Spleen (tissue), 11 donors: Measurements from ENCODE around the gene ARMC6. TPM values are rescaled to one million over a fixed set of nuclear protein-coding genes. Genes with fewer than 3 reads are reported as not detected.

ENCODE experiments used
- DNase-seq: peaks from one replicate; pipeline ENCODE4 v3.0.0-alpha.2; 2020
- H3K27ac ChIP-seq, 8 donors: fragments of 200-600 bp; sonication (generic) in 7 of 8; 1 replicate in 4 of 8; 2 replicates in 4 of 8; pipeline versions ENCODE4 v1.5.0 to v1.8.0; 2016 to 2021; ENCODE audit warnings: inconsistent platforms in 4 of 8, mild to moderate bottlenecking in 4 of 8, moderate library complexity in 1 of 8
- H3K27me3 ChIP-seq, 7 donors: fragments of 200-600 bp; sonication (generic) in 6 of 7; replicated peaks in 1 of 7; 1 replicate in 4 of 7; 2 replicates in 3 of 7; pipeline versions ENCODE4 v1.5.0 to v1.8.0; 2016 to 2021; ENCODE audit warnings: inconsistent platforms in 3 of 7, mild to moderate bottlenecking in 1 of 7
- H3K36me3 ChIP-seq, 6 donors: fragments of 200-600 bp; sonication (generic) in 5 of 6; 1 replicate in 4 of 6; 2 replicates in 2 of 6; pipeline versions ENCODE4 v1.5.0 to v1.8.0; 2016 to 2021; ENCODE audit warnings: inconsistent platforms in 2 of 6
- H3K4me1 ChIP-seq, 6 donors: fragments of 200-600 bp; sonication (generic) in 5 of 6; 1 replicate in 3 of 6; 2 replicates in 3 of 6; pipeline versions ENCODE4 v1.5.0 to v1.8.0; 2016 to 2021; ENCODE audit warnings: inconsistent platforms in 3 of 6
- H3K4me3 ChIP-seq, 8 donors: fragments of 200-600 bp; sonication (generic) in 7 of 8; 1 replicate in 4 of 8; 2 replicates in 4 of 8; pipeline versions ENCODE4 v1.5.0 to v1.8.0; 2016 to 2021; ENCODE audit warnings: inconsistent platforms in 4 of 8, mild to moderate bottlenecking in 4 of 8, moderate library complexity in 2 of 8
- H3K9me3 ChIP-seq, 8 donors: fragments of 200-600 bp; sonication (generic) in 7 of 8; 1 replicate in 4 of 8; 2 replicates in 4 of 8; pipeline versions ENCODE4 v1.5.0 to v1.8.0; 2016 to 2021; ENCODE audit warnings: inconsistent platforms in 4 of 8
- POLR2A ChIP-seq, 3 donors: fragments of 450-650 bp; IDR thresholded peaks; one replicate each; pipeline ENCODE4 v1.5.1; 2017; ENCODE audit warnings: antibody characterized with exemption in 3 of 3, mild to moderate bottlenecking in 1 of 3
- POLR2AphosphoS5 ChIP-seq, 3 donors: sonication (generic); formaldehyde crosslinking; IDR thresholded peaks; one replicate each; pipeline ENCODE4 v1.5.1; 2017; ENCODE audit warnings: antibody characterized with exemption in 3 of 3
- WGBS, 5 donors: extraction: QIAGEN DNeasy Blood & Tissue Kit in 3 of 5; methylation state at CpG; one replicate each; pipeline versions ENCODE4 v1.1.5 to v1.1.7; 2013 to 2018; 5-methylcytosine and 5-hydroxymethylcytosine counted together
- intact Hi-C: fragments of 100-400 bp; cut with DNase I; formaldehyde crosslinking; loops from one replicate; pipeline ENCODE4 v1.15.0; 2023; ENCODE audit warnings: low total_unique reads
- polyA plus RNA-seq, 3 donors: library from polyadenylated mRNA; stranded (reverse); fragments of 200-250 nt; gene quantifications; one replicate each; pipeline ENCODE4 v1.2.1, GENCODE V29; 2013
- total RNA-seq, 7 donors: library from RNA; depleted of rRNA in 3 of 7; stranded (reverse); fragments of >200 nt in 3 of 7; fragmentation: NEBNext Ultra II Directional in 4 of 7; extraction: Animal tissue kit (Norgen Biotek cat#: 25700) in 4 of 7; gene quantifications; one replicate each; pipeline versions ENCODE4 v1.1.0 to v1.2.1, GENCODE V29; 2016 to 2021
- TF ChIP-seq, protein P1 (sequence below), 11 experiments: fragments of 200-600 bp in 7 of 11; fragments of 450-650 bp in 4 of 11; sonication (generic) in 4 of 11; IDR thresholded peaks in 8 of 11; conservative IDR thresholded peaks in 3 of 11; 1 replicate in 7 of 11; 2 replicates in 4 of 11; pipeline versions ENCODE4 v1.4.0 to v1.8.0; 2016 to 2021; ENCODE audit warnings: antibody characterized with exemption in 11 of 11, inconsistent platforms in 4 of 11, mild to moderate bottlenecking in 1 of 11
- donor health status: healthy with polysubstance abuse.
- donor health status: DM: no; HTN: no; CAD: no; lungs with moderate emphysema.
- donor health status: DM: no; HTN: no; CAD: no.
- donor health status: Bipolar disorder and iron deficiency.
- donor health status: healthy.
- donor health status: DM: no; HTN: no; CAD: no.
- donor health status: DM: yes; HTN: yes; CAD: no.

ARMC6 gene
- total and polyA plus RNA-seq, 10 donors = 17.2 to 29.0 (median 25.6) TPM

DNA sequence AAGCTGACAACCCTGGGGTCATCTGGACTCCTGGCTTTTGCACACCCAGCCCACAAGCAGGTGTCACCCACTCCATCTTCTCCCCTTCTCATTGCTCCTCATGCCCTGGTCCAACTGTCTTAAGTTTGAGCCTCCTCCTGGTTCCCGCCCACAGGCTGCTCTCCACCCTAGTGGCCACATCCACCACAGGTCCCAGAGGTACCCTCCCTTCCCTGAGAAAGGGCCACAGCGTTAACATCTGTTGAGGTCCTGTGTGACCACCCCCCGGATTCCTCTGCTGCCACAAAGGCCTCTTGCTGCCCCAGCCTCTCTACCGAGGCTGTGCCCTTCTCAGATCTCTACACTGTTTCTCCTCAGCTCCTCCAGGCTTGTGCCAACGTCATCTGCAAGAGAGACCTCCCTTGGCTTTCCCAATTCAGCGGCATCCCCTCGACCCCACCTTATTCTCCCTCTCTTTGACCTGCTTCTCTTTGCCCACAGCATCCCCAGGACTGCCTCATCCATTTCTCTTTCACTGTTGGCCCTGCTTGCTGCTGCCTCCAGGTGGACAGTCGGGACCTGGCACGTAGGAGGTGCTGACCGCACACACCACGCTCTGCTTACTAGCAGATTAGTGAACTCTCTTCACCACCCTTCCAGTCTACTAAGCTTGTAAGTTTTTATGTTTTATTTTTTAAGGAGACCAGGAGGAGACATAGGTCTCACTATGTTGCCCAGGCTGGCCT is 33.3 kb upstream of the ARMC6 start:
- Histone ChIP-seq H3K9me3 (no peaks in the 10 kb centered on the region), H3K27ac (peak overlapping the region in 3 of 8 donors; percentile 23 to 42 (median 29)), H3K4me3 (no peak overlapping the region), H3K27me3 (no peaks in the 10 kb centered on the region), H3K4me1 (peaks cover 0 to 28% (median 11%) of the 10 kb centered on the region in 6 donors), H3K36me3 (peaks cover 0 to 100% (median 62%) of the 10 kb centered on the region in 6 donors)
- DNase-seq = no peak
- no peak for TF ChIP-seq POLR2A (IDR thresholded peaks at IDR 0.05)
- TF ChIP-seq, protein P1, sequence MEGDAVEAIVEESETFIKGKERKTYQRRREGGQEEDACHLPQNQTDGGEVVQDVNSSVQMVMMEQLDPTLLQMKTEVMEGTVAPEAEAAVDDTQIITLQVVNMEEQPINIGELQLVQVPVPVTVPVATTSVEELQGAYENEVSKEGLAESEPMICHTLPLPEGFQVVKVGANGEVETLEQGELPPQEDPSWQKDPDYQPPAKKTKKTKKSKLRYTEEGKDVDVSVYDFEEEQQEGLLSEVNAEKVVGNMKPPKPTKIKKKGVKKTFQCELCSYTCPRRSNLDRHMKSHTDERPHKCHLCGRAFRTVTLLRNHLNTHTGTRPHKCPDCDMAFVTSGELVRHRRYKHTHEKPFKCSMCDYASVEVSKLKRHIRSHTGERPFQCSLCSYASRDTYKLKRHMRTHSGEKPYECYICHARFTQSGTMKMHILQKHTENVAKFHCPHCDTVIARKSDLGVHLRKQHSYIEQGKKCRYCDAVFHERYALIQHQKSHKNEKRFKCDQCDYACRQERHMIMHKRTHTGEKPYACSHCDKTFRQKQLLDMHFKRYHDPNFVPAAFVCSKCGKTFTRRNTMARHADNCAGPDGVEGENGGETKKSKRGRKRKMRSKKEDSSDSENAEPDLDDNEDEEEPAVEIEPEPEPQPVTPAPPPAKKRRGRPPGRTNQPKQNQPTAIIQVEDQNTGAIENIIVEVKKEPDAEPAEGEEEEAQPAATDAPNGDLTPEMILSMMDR (IDR thresholded peaks at IDR 0.05 in 8 of 11, conservative IDR thresholded peaks at IDR 0.05 in 3 of 11) = no peak
- TF ChIP-seq POLR2AphosphoS5 (IDR thresholded peaks at IDR 0.05) = no peak
- 88 to 92% (median 89%) methylated on average over 11 of the region's 11 CpGs for WGBS, 5 donors
- intact Hi-C loops = no loop called here

GRCh38 chr19:19004144-19004543 is 29.3 kb upstream of the ARMC6 start:
- Histone ChIP-seq H3K4me3 (no peak overlapping the region), H3K36me3 (peaks cover 5 to 100% (median 83%) of the 10 kb centered on the region in 6 donors), H3K4me1 (peaks cover 0 to 11% (median 4%) of the 10 kb centered on the region in 6 donors), H3K9me3 (no peaks in the 10 kb centered on the region), H3K27ac (no peak overlapping the region), H3K27me3 (no peaks in the 10 kb centered on the region)
- intact Hi-C loops = no loop called here
- TF ChIP-seq, protein P1 (IDR thresholded peaks at IDR 0.05 in 8 of 11, conservative IDR thresholded peaks at IDR 0.05 in 3 of 11) = no peak
- no peak for TF ChIP-seq POLR2A (IDR thresholded peaks at IDR 0.05)
- TF ChIP-seq POLR2AphosphoS5 (IDR thresholded peaks at IDR 0.05) = peak in 1 of 3 donors; percentile 56
- DNase-seq = no peak
- 90 to 96% (median 95%) methylated on average over 18 of the region's 18 CpGs for WGBS, 5 donors

GRCh38 chr19:19006213-19006612 is 27.2 kb upstream of the ARMC6 start:
- 84 to 93% (median 90%) methylated on average over 3 of the region's 3 CpGs for WGBS, 5 donors
- no peak overlapping the region for H3K27ac ChIP-seq
- no peaks in the 10 kb centered on the region for H3K27me3 ChIP-seq
- no peak for DNase-seq
- H3K9me3 ChIP-seq = no peaks in the 10 kb centered on the region
- TF ChIP-seq, protein P1 (IDR thresholded peaks at IDR 0.05 in 8 of 11, conservative IDR thresholded peaks at IDR 0.05 in 3 of 11) = no peak
- TF ChIP-seq POLR2AphosphoS5 (IDR thresholded peaks at IDR 0.05) (no peak), POLR2A (IDR thresholded peaks at IDR 0.05) (no peak)
- intact Hi-C loops = no loop called here
- H3K4me1 ChIP-seq = no peaks in the 10 kb centered on the region
- H3K36me3 ChIP-seq = peaks cover 11 to 100% (median 89%) of the 10 kb centered on the region in 6 donors
- no peak overlapping the region for H3K4me3 ChIP-seq

DNA sequence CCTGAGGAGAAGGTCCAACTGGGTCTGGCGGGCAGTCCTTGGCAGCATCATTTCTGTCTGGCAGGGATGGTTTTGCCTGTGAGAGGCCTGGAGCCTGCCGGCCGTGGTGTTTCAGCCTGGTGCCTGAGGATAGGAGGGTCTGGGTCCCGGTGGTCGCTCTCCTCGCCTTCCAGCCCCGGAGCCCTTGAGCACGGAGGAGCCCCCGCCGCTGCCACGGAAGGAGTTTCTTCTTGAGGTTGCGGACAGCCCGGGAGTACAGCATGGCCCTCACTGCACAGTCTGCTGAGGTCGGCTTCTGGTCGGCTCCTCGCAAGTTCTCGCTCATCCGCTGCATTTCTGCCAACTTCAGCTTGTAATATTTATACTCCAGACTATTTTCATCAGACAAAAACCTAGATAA is 23.5 kb upstream of the ARMC6 start:
- 94 to 99% (median 96%) methylated on average over 17 to 18 of the region's 18 CpGs for WGBS, 5 donors
- Histone ChIP-seq H3K4me1 (no peaks in the 10 kb centered on the region), H3K36me3 (peaks cover 11 to 100% (median 89%) of the 10 kb centered on the region in 6 donors), H3K9me3 (no peaks in the 10 kb centered on the region), H3K27me3 (no peaks in the 10 kb centered on the region), H3K27ac (no peak overlapping the region), H3K4me3 (no peak overlapping the region)
- TF ChIP-seq POLR2AphosphoS5 (IDR thresholded peaks at IDR 0.05) (no peak), POLR2A (IDR thresholded peaks at IDR 0.05) (no peak)
- TF ChIP-seq, protein P1 (IDR thresholded peaks at IDR 0.05 in 8 of 11, conservative IDR thresholded peaks at IDR 0.05 in 3 of 11) = no peak
- no peak for DNase-seq
- intact Hi-C loops = no loop called here
